HFF-Myc (cell line): ENCODE results near the gene MYT1.
"Not testable (repeated sequence)": the region's sequence is repeated elsewhere in the genome, so short reads cannot be mapped to it uniquely, and the experiment has no call there.

Experiments
- DNase-seq: peaks from one replicate; pipeline ENCODE4 v3.0.0-alpha.2; 2011; ENCODE audit warnings: low read depth; ENCODE audit errors: extremely low read depth
- H3K4me3 ChIP-seq: replicated peaks from 2 replicates; pipeline ENCODE4 v1.5.1; 2011; ENCODE audit warnings: low read depth, mild to moderate bottlenecking, control low read depth, low read length
- CTCF ChIP-seq: IDR thresholded peaks from 2 replicates; pipeline ENCODE4 v1.5.1; 2012; ENCODE audit warnings: mild to moderate bottlenecking, low read depth, low read length, control low read depth; ENCODE audit errors: missing control alignments

The MYT1 gene

DNA sequence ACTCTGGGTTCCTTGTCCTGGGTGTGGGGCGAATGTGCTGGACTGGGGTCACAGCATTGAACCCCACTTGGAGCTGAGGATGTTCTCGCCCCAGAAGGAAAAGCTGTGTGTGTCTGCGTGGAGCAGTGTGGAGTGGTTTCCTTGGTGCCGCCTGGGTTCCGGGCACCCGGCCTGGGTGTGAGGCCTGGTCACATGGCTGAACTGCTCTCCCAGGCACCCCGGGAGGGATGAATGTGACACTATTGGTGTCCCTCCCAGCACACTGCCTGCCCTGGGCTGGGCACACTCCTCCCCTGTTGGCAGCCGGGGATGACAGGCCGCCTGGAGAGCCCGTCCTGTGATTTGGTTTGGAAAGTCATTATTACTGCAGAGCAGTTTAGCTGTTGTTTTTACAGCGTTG, 12.3 kb downstream of the MYT1 start:
- no peak for DNase-seq
- no peak for TF ChIP-seq CTCF
- no peak overlapping the region for H3K4me3 ChIP-seq

DNA sequence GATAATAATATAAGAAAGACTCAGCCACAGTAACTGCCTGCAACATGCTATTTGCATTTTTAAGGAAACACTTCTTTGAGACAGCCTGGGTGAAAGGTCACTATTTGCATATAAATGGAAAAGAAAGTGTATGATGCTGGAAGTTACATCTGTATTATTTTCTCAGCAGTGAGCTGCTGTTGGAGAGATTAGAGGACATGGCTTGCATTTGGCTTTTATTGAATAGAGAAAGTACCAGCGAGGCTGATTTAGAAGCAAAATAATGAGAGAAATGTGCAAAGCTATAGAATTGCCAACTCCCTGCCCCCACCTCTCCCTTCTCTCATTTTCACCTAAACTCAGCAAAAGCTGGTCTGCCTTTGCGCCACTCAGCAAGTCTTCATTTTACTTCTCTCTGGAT, 12.7 kb downstream of the MYT1 start:
- H3K4me3 ChIP-seq: no peak overlapping the region
- no peak for DNase-seq
- TF ChIP-seq CTCF: no peak

- TF ChIP-seq CTCF: no peak
- no peak for DNase-seq
- H3K4me3 ChIP-seq: no peak overlapping the region
Observed at GRCh38 chr20:64177384-64177783, 13.1 kb downstream of the MYT1 start.

DNA sequence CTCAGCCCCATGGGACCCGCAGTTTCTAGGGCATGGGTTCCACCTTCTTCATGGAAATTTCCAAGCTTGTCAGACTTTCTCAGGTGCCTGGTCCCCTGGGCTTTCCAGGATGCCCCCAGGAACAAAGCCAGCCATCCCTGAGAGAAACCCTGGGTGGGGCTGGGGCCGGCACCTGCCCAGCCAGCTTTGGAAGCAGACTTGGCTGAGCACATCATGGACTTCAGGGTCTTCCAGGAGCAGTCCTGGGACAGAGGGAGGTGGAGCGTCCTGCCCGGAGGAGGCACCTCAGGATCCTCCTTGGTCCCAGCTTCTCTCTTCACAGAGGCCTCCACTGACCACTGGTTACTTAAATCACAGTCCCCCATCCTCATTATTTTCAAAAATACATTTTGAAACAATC, 13.5 kb downstream of the MYT1 start:
- no peak overlapping the region for H3K4me3 ChIP-seq
- DNase-seq: no peak
- TF ChIP-seq CTCF: no peak

GRCh38 chr20:64178925-64179324, 14.7 kb downstream of the MYT1 start:
- H3K4me3 ChIP-seq, DNase-seq: not testable (repeated sequence)

- no peak for TF ChIP-seq CTCF
- no peak overlapping the region for H3K4me3 ChIP-seq
- no peak for DNase-seq
Observed at GRCh38 chr20:64179805-64180204, 15.6 kb downstream of the MYT1 start.

GRCh38 chr20:64180673-64181072, 16.4 kb downstream of the MYT1 start:
- H3K4me3 ChIP-seq: no peak overlapping the region

More at GRCh38 chr20:64180673-64181072, 16.4 kb downstream of the MYT1 start:
- TF ChIP-seq CTCF: no peak
- DNase-seq: no peak
